Peyer's patch (tissue), 4 donors: Measurements from ENCODE around the gene TBC1D2B. TPM values are rescaled to one million over a fixed set of nuclear protein-coding genes. Genes with fewer than 3 reads are reported as not detected.

ENCODE experiments used
- DNase-seq, 3 donors: peaks; one replicate each; pipeline ENCODE4 v3.0.0-alpha.2; 2017 to 2019
- H3K27ac ChIP-seq, 4 donors: fragments of 200-600 bp; sonication (generic); one replicate each; pipeline ENCODE4 v1.5.1; 2016 to 2019
- H3K27me3 ChIP-seq, 2 donors: fragments of 200-600 bp; sonication (generic); one replicate each; pipeline ENCODE4 v1.5.1; 2019
- H3K36me3 ChIP-seq, 3 donors: fragments of 200-600 bp; sonication (generic); one replicate each; pipeline ENCODE4 v1.5.1; 2016 to 2019
- H3K4me1 ChIP-seq, 4 donors: fragments of 200-600 bp; sonication (generic); one replicate each; pipeline ENCODE4 v1.5.1; 2016 to 2019
- H3K4me3 ChIP-seq, 4 donors: fragments of 200-600 bp; sonication (generic); 1 replicate in 3 of 4; 2 replicates in 1 of 4; pipeline ENCODE4 v1.5.1; 2016 to 2019; ENCODE audit warnings: mild to moderate bottlenecking in 1 of 4
- H3K9me3 ChIP-seq, 4 donors: fragments of 200-600 bp; sonication (generic); one replicate each; pipeline ENCODE4 v1.5.1; 2016 to 2019; ENCODE audit warnings: mild to moderate bottlenecking in 1 of 4
- CTCF ChIP-seq, 6 experiments: fragments of 450-650 bp in 4 of 6; fragments of 200-600 bp in 2 of 6; sonication (generic) in 1 of 6; IDR thresholded peaks; one replicate each; pipeline ENCODE4 v1.5.1; 2017 to 2019; ENCODE audit warnings: antibody characterized with exemption in 6 of 6, mild to moderate bottlenecking in 3 of 6, moderate library complexity in 1 of 6
- POLR2A ChIP-seq, 2 donors: fragments of 450-650 bp; IDR thresholded peaks; one replicate each; pipeline ENCODE4 v1.5.1; 2017; ENCODE audit warnings: antibody characterized with exemption in 2 of 2, mild to moderate bottlenecking in 2 of 2, moderate library complexity in 2 of 2
- total RNA-seq, 4 donors: library from RNA; depleted of rRNA; stranded (reverse); fragments of >200 nt; gene quantifications; one replicate each; pipeline ENCODE4 v1.1.0, GENCODE V29; 2016

Gene TBC1D2B
- total RNA-seq, 4 donors from 2014 or later, result 52.9 to 94.9 (median 72.4) TPM

- peaks cover 0 to 17% (median 0%) of the 10 kb centered on the region in 3 donors for H3K36me3 ChIP-seq
- peak overlapping the region; percentile 5 to 63 (median 38) for H3K27ac ChIP-seq
Measured at GRCh38 chr15:78038585-78039247, 38.8 kb downstream of the TBC1D2B start.

GRCh38 chr15:78037779-78038305 lies 39.7 kb downstream of the TBC1D2B start:
- peak overlapping the region; percentile 5 to 63 (median 48) for H3K27ac ChIP-seq
- H3K4me1 ChIP-seq, result peaks cover 0 to 32% (median 10%) of the 10 kb centered on the region in 4 donors
- no peak for DNase-seq

More at GRCh38 chr15:78038585-78039247, 38.8 kb downstream of the TBC1D2B start:
- H3K4me3 ChIP-seq, result no peak overlapping the region
- peaks cover 0 to 36% (median 8%) of the 10 kb centered on the region in 4 donors for H3K4me1 ChIP-seq
- TF ChIP-seq CTCF (IDR thresholded peaks at IDR 0.05) (no peak), POLR2A (IDR thresholded peaks at IDR 0.05) (no peak)
- H3K27me3 ChIP-seq, result no peaks in the 10 kb centered on the region
- no peak for DNase-seq
- H3K9me3 ChIP-seq, result no peaks in the 10 kb centered on the region

GRCh38 chr15:78037328-78037727 lies 40.2 kb downstream of the TBC1D2B start:
- Histone ChIP-seq H3K9me3 (no peaks in the 10 kb centered on the region), H3K4me1 (peaks cover 0 to 32% (median 12%) of the 10 kb centered on the region in 4 donors), H3K36me3 (peaks cover 0 to 3% (median 0%) of the 10 kb centered on the region in 3 donors), H3K27ac (peak overlapping the region in 2 of 4 donors; percentile 40 to 53), H3K27me3 (no peaks in the 10 kb centered on the region), H3K4me3 (no peak overlapping the region)
- DNase-seq, result no peak
- TF ChIP-seq CTCF (IDR thresholded peaks at IDR 0.05) (no peak), POLR2A (IDR thresholded peaks at IDR 0.05) (no peak)

More at GRCh38 chr15:78037779-78038305, 39.7 kb downstream of the TBC1D2B start:
- TF ChIP-seq CTCF (IDR thresholded peaks at IDR 0.05) (no peak), POLR2A (IDR thresholded peaks at IDR 0.05) (no peak)
- no peaks in the 10 kb centered on the region for H3K9me3 ChIP-seq
- H3K4me3 ChIP-seq, result no peak overlapping the region
- H3K27me3 ChIP-seq, result no peaks in the 10 kb centered on the region
- H3K36me3 ChIP-seq, result peaks cover 0 to 8% (median 0%) of the 10 kb centered on the region in 3 donors

- TF ChIP-seq CTCF (IDR thresholded peaks at IDR 0.05) (no peak), POLR2A (IDR thresholded peaks at IDR 0.05) (no peak)
- Histone ChIP-seq H3K36me3 (no peaks in the 10 kb centered on the region), H3K4me3 (no peak overlapping the region), H3K27me3 (no peaks in the 10 kb centered on the region), H3K4me1 (peaks cover 0 to 39% (median 13%) of the 10 kb centered on the region in 4 donors), H3K9me3 (no peaks in the 10 kb centered on the region), H3K27ac (peak overlapping the region in 3 of 4 donors; percentile 66 to 72 (median 68))
- DNase-seq, result no peak
Measured at GRCh38 chr15:78035861-78036476, 41.5 kb downstream of the TBC1D2B start.

GRCh38 chr15:78035321-78035751 lies 42.2 kb downstream of the TBC1D2B start:
- Histone ChIP-seq H3K4me1 (peaks cover 0 to 39% (median 13%) of the 10 kb centered on the region in 4 donors), H3K4me3 (no peak overlapping the region), H3K27ac (peak overlapping the region; percentile 11 to 72 (median 67)), H3K27me3 (no peaks in the 10 kb centered on the region), H3K9me3 (no peaks in the 10 kb centered on the region), H3K36me3 (peaks cover 0 to 4% (median 0%) of the 10 kb centered on the region in 3 donors)
- peak in 2 of 3 donors; percentile 41 to 67 for DNase-seq
- TF ChIP-seq CTCF (IDR thresholded peaks at IDR 0.05), result no peak
- TF ChIP-seq POLR2A (IDR thresholded peaks at IDR 0.05), result no peak
